ELR (cell line): ENCODE measurements around the gene PCYOX1L.

Experiments
- DNase-seq: peaks from one replicate; pipeline ENCODE4 v3.0.0-alpha.2; 2015; ENCODE audit warnings: low read depth

PCYOX1L gene

DNA sequence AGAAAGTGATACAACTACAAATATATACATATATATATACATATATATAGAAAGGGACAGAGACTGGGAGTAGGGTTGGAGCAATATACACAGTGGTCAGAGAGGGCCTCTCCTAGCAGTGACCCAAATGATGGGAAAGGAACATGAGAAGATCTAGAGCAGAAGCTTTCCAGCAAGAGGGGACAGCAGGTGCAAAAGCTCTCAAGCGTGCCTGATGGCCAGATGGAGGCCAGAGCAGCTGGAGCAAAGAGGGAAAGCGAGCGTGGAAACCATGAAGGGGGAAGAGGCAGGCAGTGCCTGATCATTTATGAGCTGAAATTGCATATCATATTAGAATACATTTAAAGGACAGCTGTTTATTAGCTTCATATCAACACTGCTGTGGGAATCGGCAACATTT, 20.1 kb upstream of the PCYOX1L start:
- DNase-seq, result no peak

DNA sequence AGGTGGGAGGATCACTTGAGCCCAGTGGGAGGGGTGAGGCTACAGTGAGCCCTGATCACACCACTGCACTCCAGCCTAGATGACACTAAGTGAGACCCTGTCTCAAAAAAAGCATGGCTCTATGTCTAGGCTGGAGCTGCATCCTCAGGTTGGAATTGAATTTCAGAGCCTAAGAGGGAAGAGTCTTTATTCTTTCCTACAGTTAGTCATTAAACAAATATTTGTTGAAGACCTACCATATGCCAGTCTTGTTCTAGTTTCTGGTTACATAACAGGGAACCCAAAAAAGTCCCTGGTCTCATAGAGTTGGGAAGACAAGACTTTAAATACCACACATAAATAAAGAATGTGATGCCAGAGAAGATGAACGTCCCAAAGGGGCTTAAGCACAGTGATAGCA, 19.5 kb upstream of the PCYOX1L start:
- no peak for DNase-seq

DNA sequence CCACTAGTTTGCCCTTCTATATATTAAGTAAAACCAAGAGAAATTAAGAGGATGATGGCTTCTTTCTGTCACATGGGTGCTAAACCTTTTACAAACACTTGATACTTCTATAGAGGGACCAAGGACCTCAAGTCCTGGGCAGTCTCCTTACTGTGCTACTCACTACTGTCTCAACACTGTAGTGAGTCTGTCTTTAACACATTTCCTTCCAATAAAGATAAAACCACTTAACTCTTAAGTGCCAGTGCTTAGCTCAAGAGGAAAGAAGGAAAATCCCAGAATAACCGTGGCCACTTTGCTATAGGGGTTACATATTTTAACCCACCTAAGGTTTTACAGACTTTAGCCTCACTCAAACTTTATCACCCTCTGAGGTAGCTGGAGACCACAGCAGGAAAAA, 16.9 kb upstream of the PCYOX1L start:
- DNase-seq, result no peak

DNA sequence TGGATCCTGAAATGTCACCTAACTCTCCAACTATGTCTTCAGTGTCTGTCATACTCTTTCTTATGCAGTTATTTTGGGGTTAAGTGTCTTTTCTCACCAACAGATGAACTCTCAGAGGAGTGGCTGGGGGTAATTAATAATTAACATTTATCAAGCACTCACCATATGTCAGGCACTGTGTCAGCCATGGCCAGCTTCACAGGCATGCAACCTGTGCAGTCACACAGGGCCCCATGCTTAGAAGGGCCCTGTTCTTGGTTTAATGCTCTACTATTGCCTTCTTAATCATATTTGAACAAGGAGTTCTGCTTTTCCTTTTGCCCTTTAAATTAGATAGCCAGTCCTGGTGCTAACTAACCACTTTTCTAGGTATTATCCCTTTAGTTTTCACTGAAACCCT, 16.0 kb upstream of the PCYOX1L start:
- no peak for DNase-seq

DNA sequence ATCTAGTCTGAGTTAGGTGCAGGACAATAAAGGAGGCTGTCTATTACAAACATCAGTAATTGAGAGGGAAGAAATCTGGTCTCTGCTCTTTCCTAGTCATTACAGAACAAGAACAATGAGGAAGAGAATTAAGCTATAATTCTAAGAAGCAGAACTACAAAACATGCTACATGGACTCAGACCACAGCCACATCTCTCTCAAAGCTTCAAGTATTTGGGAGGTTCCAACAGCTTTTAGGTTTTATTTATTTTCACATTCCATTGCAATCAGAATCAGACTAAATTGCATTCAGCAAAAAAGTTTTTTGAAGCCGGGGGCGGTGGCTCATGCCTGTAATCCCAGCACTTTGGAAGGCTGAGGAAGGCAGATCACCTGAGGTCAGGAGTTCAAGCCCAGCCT, 13.7 kb upstream of the PCYOX1L start:
- DNase-seq, result no peak

DNA sequence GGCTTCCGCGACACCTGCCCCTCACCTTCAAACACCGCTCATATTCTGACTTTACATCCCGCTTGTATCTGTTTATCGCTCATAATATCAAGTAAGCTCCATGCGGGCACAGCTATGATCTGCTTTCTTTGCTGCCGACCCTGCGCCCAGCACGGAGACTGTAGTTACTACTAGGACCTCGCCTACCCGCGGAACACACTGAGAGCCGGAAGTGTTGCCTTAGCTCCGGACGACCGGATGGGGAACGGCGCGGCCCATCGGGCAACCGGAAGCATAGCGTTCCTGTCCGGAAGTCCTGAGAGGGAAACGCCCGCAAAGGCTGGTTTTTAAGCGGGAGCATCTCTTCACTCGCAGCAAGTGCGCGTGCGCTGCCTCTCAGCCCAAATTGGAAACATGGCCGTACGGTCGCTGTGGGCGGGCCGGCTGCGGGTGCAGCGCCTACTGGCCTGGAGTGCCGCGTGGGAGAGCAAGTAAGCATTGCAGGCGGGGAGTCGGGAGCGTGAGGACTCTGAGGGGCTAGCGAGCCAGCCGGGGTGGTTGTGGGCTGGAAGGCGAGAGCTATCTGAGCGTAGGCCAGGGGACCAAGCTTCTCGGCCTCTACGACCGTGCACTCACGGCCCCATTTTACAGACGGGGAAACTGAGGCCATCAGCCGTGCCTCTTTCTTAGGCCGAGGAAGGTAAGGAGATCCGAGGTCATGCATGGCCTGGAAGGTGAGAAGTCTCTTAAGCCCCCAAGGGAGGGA, 12.5 kb upstream of the PCYOX1L start, which contains the start of gene GRPEL2:
TSS of gene GRPEL2 (plus strand) at position 353 of the 745 bp plus-strand sequence. CDS start at position 394, 41 bp downstream.
- DNase-seq, result peak; percentile 99

DNA sequence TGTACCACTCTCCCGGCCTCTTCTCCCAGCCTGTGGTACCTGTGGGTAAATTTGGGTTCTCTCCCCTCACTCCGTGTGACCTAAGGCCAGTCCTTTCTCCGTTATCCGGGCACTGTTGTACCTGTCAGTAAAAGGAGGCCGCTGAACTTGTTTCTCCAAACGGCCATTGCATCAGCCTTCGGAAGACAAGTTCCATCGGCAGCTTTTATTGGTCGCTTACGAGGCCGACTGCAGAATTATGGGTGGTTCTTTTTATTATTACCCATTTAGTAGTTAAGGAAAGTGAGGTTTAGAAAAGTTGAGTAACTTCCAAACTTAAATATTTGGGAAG, 12.0 kb upstream of the PCYOX1L start:
- peak; percentile 44 for DNase-seq

DNA sequence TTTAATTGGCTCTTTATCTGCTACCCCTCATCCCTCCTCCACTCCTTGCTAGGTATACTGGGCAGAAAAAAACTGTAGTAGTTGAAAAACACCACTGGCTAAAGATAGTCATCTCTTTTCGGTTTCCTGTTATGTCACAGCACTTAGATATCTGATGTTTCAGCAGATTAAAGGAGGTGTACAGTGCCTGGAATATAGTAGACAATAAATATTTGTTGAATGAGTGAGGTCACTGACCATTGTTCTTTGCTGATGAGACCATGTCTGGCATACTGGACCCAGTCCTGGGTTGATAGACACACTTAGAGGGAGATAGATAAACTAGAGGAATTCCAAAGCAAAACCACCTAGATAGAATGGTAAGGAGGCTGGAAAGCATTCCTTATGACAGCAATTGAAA, 9.3 kb upstream of the PCYOX1L start:
- peak; percentile 40 for DNase-seq

DNA sequence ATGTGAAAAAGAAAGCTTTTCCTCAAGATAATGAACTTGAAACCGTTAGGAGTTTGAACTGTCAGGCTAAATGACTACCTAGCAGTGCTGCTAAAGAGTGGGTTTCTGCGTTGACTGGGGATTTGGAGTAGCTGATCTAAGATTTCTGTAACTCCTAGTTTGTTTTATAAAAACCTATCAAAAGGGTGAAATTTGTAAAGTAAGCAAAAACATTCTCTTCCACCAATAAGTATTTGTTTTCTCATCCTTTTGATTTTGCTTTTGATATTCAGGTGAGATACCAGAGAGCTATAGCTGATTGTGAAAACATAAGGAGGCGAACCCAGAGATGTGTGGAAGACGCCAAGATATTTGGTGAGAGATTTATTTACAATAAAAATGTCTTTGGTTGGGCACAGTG, 8.5 kb upstream of the PCYOX1L start:
- no peak for DNase-seq

DNA sequence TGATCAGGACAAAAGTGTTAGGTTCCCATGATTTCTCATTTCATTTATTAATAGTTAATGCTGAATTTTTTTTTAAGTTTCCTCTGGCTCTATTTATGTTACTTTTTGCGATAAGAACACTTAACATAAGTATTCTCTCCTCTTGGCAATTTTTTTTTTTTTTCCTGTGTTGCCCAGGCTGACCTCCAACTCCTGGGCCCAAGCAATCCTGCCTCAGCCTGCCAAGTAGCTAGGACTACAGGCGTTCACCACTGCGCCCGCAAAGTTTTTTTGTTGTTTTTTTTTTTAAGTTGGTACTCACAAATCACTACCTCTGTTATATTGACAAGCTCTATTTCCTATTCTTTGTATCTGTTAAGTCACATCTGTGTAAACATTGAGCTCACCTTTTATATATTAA, 5.7 kb upstream of the PCYOX1L start:
- no peak for DNase-seq

DNA sequence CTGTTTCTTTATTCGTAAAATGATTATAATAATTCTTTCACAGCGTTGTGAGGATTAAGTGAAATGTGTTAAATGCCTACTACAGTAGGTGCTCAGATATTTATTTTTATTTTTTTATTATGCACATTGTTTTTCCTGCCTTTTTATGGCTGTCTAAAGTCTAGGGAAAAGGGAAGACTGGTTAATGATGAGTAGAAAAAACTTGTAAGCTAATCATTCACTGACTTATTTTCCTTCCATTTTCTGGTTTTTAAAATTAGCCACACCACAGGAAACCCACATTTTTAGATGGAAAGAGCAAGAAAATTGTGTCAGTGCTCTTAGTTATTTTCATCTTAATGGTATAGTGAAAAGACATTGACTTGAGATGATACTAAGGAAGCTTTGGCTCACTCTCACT, 3.9 kb upstream of the PCYOX1L start:
- DNase-seq, result no peak

DNA sequence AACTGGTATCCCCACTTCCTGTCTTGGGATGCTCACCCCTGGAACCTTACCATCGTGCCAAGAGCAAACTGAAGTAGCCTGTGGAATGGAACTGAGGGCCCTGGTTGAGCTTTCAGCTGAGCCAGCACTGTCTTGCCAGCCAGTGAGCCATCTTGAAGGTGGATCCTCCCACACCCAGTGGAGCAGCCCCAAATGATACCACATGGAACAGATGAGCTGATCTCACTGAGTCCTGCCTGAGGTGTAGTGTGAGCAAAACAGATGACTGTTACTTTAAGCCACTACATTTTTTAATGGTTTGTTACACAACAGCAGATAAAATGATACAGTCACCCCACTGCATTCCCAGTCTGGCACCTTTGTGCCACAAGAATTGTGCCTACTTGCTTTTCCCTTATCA, 2.2 kb upstream of the PCYOX1L start:
- peak; percentile 35 for DNase-seq

DNA sequence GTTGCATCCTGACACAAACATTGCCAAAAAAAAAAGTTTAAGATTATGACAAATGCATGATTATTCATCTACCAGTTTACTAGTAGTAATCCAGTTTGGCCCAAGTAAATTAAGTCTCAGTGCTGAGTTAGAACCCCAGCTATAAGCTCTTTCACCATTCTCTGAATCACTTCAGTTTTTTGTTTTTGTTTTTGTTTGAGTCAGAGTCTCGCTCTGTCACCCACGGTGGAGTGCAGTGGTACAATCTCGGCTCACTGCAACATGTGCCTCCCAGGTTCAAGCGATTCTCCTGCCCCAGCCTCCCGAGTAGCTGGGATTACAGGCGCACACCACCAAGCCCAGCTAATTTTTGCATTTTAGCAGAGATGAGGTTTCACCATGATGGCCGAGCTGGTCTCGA, 1.5 kb upstream of the PCYOX1L start:
- peak; percentile 43 for DNase-seq

DNA sequence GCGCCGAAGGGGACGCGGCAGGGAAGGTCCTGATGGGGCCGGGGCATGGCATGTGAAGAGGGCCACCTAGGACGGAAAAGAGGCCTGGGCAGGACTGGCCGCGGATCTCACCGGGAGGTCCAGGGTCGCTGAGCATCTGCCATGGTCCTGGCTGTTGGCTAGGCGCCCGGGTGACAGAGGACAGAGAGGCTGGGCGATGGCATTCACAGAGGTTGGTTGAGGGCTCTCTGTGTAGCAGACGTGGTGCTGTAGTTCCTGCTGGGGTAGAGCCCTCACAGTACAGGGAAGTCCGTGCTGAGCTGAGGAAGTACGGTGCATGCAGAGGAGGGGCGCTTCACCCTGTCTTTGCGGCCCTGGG, 427 bp downstream of the PCYOX1L start:
- peak; percentile 25 for DNase-seq

DNA sequence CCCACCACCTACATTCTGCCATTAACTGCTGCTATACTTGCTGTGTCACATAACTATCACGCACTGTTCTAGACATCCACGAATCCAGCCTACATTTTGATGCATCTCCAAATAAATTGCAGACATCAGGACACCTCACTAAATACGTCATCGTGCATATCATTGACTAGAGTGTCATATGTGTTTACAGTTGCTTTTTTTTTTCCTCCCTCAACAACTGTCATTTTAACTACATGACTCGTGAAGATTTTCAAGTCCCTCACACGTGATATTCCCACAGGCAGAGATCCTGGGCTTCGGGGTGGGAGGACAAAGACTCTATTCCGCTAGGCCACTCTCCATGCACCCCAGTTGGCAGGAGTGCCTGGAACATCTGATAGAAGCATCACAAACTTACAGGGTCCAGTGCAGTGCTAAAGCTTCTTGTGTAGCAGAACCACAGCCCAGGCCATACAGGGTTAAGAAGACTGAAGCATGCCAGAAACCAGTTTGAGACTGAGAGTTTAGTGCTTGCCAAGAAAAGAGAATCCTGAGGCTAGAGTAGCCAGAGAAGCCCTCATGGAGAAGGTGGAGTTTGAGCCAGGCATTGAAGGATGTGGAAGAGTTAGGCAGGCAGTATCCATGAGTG, 1.1 kb downstream of the PCYOX1L start:
- DNase-seq, result no peak

DNA sequence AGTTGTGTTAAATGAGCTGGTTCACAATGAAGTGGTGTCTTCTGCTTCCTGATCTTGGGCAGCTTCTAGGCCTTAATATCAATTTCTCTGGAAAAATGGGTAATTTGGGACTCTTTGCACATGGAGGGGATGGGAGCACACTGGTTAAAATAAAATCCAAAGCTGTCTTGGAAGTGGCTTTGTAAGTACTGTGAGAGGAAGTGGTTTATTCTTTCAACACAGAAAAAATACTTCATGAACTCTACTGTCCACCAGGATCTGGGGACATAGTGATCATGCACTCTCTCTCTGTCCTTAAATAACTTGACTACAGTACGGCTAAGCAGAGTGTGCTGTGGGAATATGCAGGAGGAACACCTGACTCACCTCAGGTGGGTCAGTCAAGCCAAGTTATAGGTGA, 2.4 kb downstream of the PCYOX1L start:
- DNase-seq, result no peak

DNA sequence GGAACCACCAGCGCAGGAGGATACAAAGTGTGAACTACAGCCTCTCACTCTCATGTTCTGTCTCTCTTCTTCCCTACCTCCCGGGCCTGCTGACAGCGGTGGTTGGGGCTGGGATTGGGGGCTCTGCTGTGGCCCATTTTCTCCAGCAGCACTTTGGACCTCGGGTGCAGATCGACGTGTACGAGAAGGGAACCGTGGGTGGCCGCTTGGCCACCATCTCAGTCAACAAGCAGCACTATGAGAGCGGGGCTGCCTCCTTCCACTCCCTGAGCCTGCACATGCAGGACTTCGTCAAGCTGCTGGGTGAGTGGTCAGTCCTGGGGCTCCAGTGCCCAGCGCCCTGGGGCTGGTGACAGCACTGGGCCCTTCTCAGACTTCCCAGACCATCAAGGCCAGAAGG, 4.7 kb downstream of the PCYOX1L start:
- no peak for DNase-seq

DNA sequence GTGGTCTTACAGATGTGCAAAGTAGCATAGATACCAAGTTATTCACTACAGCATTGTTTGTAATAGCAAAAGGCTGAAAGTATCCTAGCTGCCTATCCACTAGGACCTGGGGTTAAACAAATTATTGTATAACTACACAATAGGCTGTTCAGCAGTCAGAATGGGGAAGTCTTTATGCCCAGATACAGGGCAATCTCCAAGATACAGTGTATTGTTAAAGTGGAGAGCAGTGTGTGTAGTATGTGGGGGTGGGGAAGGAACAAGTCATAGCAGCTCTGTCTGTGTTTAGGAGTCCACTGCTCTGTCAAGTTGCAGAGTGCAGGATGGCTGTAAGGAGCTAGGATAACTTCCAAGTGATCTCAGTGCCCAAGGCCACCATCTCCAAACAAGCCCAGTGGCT, 5.5 kb downstream of the PCYOX1L start:
- no peak for DNase-seq

DNA sequence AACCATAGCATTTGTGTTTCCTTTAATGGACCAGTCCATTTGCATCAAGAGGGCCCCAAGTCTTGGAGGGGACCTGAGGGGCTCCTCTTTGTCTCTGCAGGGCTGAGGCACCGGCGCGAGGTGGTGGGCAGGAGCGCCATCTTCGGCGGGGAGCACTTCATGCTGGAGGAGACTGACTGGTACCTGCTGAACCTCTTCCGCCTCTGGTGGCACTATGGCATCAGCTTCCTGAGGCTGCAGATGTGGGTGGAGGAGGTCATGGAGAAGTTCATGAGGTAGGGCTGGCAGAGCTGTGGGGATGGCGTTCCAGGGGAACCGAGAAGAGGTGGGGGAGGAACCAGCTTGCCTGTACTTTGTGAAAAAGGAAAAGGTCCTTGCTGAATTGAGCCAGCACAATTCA, 6.1 kb downstream of the PCYOX1L start:
- no peak for DNase-seq

DNA sequence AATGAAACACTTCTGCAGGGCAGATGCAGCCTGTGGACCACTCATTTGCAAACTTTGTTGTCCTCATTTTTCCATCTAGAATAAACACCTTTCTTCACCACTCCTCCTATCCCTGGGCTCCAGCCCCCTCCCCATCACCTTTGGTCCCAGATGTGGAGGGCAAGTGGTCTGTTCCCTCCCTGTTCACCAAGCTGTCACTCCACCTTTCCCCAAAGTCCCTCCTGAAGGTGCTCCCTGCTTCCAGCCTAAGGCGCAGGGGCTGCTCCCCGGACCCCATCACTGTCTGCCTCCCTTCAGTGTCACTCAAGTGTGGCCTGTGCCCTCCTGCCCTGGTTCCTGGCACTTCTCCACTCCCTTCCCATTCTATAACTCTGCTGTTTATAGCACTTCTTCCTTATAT, 6.9 kb downstream of the PCYOX1L start:
- DNase-seq, result no peak

DNA sequence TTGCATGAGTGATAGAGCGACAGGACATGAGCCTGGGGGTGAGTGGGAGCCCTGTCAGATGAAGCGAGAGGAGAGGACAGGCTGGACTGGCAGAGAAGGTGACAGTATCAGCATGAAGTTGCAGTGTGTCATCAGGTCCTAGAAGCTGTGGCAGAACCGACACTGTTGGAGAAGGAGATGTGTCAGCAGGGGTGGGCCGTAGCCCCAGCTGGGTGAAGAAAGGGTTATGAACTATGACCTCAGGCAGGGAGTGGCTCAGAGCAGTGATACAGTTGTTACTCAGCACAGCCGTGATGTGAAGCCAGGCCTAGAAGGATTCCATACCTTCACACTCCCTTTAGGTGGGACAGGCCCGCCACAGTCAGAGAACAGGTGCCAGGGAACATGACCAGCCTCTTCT, 7.6 kb downstream of the PCYOX1L start:
- peak; percentile 38 for DNase-seq

DNA sequence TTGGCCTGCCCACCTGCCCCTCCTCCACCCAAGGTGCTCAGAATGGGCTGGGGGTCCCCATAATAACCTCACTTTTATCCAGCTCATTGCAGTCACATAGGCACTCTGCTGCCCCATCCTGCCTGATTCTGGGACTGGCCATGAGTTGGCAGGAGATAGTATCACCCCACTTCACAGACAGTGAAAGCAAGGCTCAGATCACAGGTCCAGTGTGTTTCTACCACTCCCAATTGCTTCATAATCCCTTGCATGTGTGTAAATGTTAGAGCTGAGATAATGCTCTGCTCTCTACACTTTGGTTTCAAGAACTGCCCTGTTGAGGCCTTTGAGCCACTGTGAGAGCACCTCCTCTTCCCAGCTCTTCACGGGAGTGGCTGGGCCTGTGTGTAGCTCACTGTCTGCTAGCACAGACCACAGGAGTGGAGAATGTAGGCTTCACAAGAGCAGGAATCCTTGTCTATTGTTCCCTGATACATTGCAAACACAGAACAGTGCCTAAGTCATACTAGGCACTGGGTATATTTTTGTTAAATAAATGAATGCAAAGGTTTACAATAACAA, 8.4 kb downstream of the PCYOX1L start:
- DNase-seq, result no peak

DNA sequence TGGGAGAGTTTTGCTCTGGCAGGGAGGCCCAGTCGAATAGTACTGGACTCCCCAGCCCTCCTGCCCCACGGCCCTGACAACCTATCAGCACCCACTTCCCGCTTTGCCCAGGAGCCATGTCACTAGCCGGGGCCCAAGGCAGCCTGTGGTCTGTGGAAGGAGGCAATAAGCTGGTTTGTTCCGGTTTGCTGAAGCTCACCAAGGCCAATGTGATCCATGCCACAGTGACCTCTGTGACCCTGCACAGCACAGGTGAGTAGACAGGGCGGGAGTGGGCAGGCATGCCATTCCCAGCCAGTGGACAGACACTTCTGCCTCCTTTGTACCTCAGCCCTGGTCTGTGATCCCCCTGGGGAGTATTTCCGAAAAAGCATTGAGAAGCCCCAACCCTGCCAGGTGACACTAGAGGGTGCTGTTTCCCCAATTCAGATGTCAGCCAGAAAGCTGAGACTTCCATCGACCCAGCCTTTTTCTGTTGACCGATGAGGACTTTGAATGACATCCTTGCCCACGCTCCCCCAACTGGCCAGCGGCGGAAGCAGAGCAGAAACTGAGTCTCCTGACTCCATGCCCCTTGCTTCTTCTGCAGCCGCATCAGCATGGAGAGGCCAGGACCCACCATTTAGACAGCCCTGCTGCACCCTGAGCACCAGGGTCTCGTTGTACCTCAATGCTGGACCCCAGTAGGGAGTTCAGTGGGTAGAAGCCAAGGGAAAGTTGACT, 9.6 kb downstream of the PCYOX1L start:
- peak; percentile 85 for DNase-seq
